OCI-LY7 (cell line): ENCODE measurements around the gene PRKD2. TPM values are rescaled to one million over a fixed set of nuclear protein-coding genes. Genes with fewer than 3 reads are reported as not detected.

Experiments used
- BruUV-seq: library from RNA; stranded (reverse); fragments of 400-500 nt; replicated peaks from 2 replicates; lab custom pipeline; 2021; lab: Mats Ljungman, UMichigan
- CTCF ChIA-PET: fragments of 300-600 bp; sonication (Branson Sonifier 250); formaldehyde crosslinking; loops from one replicate; lab custom pipeline; 2022; ENCODE audit warnings: antibody characterized with exemption; ENCODE audit not compliant: unreplicated experiment; lab: Charles Lee
- POLR2A ChIA-PET: fragments of 300-600 bp; sonication (Branson Sonifier 250); formaldehyde crosslinking; loops from one replicate; lab custom pipeline; 2022; ENCODE audit warnings: antibody characterized with exemption; lab: Charles Lee
- DNase-seq: peaks from one replicate; pipeline ENCODE4 v3.0.0-alpha.2; 2015; ENCODE audit warnings: low spot score
- H2AFZ ChIP-seq: fragments of 200-600 bp; sonication (generic), shearing (Covaris generic); 2 replicates; pipeline ENCODE4 v1.6.1; 2014; ENCODE audit warnings: mild to moderate bottlenecking, antibody characterized with exemption, low read length, moderate library complexity
- H3K27ac ChIP-seq: fragments of 200-600 bp; sonication (generic); 2 replicates; pipeline ENCODE4 v1.5.1; 2014; ENCODE audit warnings: mixed run types, low read depth, mild to moderate bottlenecking, moderate library complexity, low read length, inconsistent platforms; ENCODE audit not compliant: poor library complexity, severe bottlenecking
- H3K36me3 ChIP-seq: fragments of 200-600 bp; sonication (generic); 2 replicates; pipeline ENCODE4 v1.6.1; 2014; ENCODE audit warnings: mild to moderate bottlenecking, antibody characterized with exemption, low read length, moderate library complexity, mixed read lengths; ENCODE audit not compliant: insufficient read depth
- H3K4me1 ChIP-seq: fragments of 200-600 bp; sonication (generic); 2 replicates; pipeline ENCODE4 v1.5.1; 2014; ENCODE audit warnings: mild to moderate bottlenecking, low read length; ENCODE audit not compliant: insufficient read depth, poor library complexity, severe bottlenecking
- H3K4me2 ChIP-seq: fragments of 200-600 bp; sonication (generic); 2 replicates; pipeline ENCODE4 v1.6.1; 2014; ENCODE audit warnings: mild to moderate bottlenecking, low read length
- H3K4me3 ChIP-seq: fragments of 200-600 bp; sonication (generic); 2 replicates; pipeline ENCODE4 v1.5.1; 2014; ENCODE audit warnings: mild to moderate bottlenecking, low read depth, low read length; ENCODE audit not compliant: poor library complexity, severe bottlenecking
- H3K79me2 ChIP-seq: fragments of 200-600 bp; sonication (generic); 2 replicates; pipeline ENCODE4 v1.6.1; 2016; ENCODE audit warnings: low read depth, mild to moderate bottlenecking, low read length, moderate library complexity, mixed read lengths; ENCODE audit not compliant: insufficient read depth
- H3K9me2 ChIP-seq: fragments of 200-600 bp; sonication (generic); 2 replicates; pipeline ENCODE4 v1.6.1; 2016; ENCODE audit warnings: mild to moderate bottlenecking, low read length, mixed read lengths; ENCODE audit not compliant: insufficient read depth
- H3K9me3 ChIP-seq: fragments of 200-600 bp; sonication (generic); 2 replicates; pipeline ENCODE4 v1.6.1; 2014; ENCODE audit warnings: mild to moderate bottlenecking, mixed run types, low read length, mixed read lengths
- H4K20me1 ChIP-seq: fragments of 200-600 bp; sonication (generic); 2 replicates; pipeline ENCODE4 v1.6.1; 2014; ENCODE audit warnings: mild to moderate bottlenecking, antibody characterized with exemption, low read length, moderate library complexity, mixed read lengths; ENCODE audit not compliant: insufficient read depth
- EZH2phosphoT487 ChIP-seq: fragments of 200-600 bp; sonication (generic); IDR thresholded peaks from 2 replicates; pipeline ENCODE4 v1.6.1; 2018; ENCODE audit warnings: low read depth, borderline replicate concordance, mild to moderate bottlenecking, mixed run types, antibody characterized with exemption, low read length, moderate library complexity, mixed read lengths
- intact Hi-C: fragments of 100-400 bp; cut with micrococcal nuclease; formaldehyde crosslinking; loops from one replicate; pipeline ENCODE4 v1.10.0; 2022; ENCODE audit not compliant: unreplicated experiment
- total RNA-seq, 2 experiments: library from RNA; depleted of rRNA in 1 of 2; stranded (reverse); fragments of >200 nt in 1 of 2; shearing (Covaris generic) in 1 of 2; gene quantifications; 2 replicates each; pipeline ENCODE4 v1.2.3, GENCODE V29; 2014 to 2022
- TF ChIP-seq, protein P1 (sequence below): fragments of 200-600 bp; sonication (generic); conservative IDR thresholded peaks from 2 replicates; pipeline ENCODE4 v1.5.1; 2014; ENCODE audit warnings: mild to moderate bottlenecking, antibody characterized with exemption, low read length, moderate library complexity, mixed read lengths

The PRKD2 gene
- total RNA-seq, 2 experiments from 2014 or later = 30.5 to 89.2 TPM

DNA sequence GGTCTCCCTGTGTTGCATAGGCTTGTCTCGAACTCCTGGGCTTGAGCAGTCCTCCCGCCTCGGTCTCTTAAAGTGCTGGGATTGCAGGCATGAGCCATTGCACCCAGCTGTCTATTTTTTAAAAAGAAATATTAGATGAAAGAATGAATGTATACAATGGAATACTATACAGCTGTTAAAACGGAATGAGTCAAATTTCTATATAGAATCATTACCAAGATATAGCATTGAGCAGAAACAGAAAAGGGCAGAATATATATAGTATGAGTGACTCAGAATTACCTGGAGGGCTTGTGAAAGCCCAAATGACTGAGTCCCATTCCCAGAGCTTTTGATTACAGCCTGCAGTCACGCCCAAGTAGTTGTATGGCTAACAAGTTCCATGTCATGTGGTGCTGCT, 60.4 kb downstream of the PRKD2 start:
- Histone ChIP-seq H3K4me1 (peaks cover 21% of the 10 kb centered on the region), H3K4me3 (no peak overlapping the region), H3K79me2 (no peaks in the 10 kb centered on the region), H2AFZ (no peak overlapping the region), H4K20me1 (0 out of 2 replicates have a peak, but pooled peaks cover under 1% of the 10 kb centered on the region), H3K36me3 (no peaks in the 10 kb centered on the region), H3K9me3 (no peaks in the 10 kb centered on the region), H3K27ac (no peak overlapping the region), H3K4me2 (no peak overlapping the region), H3K9me2 (no peaks in the 10 kb centered on the region)
- intact Hi-C loops = no loop called here
- TF ChIP-seq, protein P1, sequence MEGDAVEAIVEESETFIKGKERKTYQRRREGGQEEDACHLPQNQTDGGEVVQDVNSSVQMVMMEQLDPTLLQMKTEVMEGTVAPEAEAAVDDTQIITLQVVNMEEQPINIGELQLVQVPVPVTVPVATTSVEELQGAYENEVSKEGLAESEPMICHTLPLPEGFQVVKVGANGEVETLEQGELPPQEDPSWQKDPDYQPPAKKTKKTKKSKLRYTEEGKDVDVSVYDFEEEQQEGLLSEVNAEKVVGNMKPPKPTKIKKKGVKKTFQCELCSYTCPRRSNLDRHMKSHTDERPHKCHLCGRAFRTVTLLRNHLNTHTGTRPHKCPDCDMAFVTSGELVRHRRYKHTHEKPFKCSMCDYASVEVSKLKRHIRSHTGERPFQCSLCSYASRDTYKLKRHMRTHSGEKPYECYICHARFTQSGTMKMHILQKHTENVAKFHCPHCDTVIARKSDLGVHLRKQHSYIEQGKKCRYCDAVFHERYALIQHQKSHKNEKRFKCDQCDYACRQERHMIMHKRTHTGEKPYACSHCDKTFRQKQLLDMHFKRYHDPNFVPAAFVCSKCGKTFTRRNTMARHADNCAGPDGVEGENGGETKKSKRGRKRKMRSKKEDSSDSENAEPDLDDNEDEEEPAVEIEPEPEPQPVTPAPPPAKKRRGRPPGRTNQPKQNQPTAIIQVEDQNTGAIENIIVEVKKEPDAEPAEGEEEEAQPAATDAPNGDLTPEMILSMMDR = no peak
- TF ChIP-seq EZH2phosphoT487 = no peak
- ChIA-PET CTCF (no interaction called here), POLR2A (no interaction called here)
- no peak for DNase-seq
- BruUV-seq = no TSS peak

DNA sequence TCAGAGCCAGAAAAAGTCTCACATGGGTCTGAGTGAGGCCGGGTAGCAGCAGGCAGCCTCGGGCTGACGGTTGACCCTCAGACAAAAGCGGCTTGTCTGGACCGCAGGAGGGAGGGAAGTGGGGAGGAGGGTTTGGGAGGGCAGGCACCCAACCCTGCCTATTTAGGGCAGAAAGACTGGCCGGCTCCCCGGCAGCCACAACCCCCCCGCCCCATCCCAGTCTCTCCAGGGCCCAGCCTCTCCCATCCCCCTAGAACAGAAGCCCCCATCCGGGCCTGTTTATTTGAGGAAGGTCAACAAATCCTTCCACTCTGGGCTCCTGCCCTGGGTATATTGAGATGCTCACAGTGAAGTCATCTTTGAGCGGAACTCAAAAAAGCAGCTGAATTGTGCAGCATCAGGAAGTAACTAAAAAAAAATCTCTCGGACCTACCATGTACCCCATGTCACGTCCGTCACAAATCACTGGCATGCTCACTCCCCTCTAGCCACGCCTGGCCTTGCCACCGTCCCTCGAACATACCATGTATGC, 62.2 kb downstream of the PRKD2 start:
- H2AFZ ChIP-seq = no peak overlapping the region
- H3K36me3 ChIP-seq = no peaks in the 10 kb centered on the region
- no TSS peak for BruUV-seq
- DNase-seq = no peak
- ChIA-PET CTCF (no interaction called here), POLR2A (no interaction called here)
- intact Hi-C loops = no loop called here
- H3K9me3 ChIP-seq = no peaks in the 10 kb centered on the region
- TF ChIP-seq EZH2phosphoT487 = no peak
- TF ChIP-seq, protein P1 = no peak
- H3K4me2 ChIP-seq = no peak overlapping the region
- no peaks in the 10 kb centered on the region for H3K79me2 ChIP-seq
- H3K4me1 ChIP-seq = peaks cover 8% of the 10 kb centered on the region
- no peak overlapping the region for H3K4me3 ChIP-seq
- H3K27ac ChIP-seq = no peak overlapping the region
- no peaks in the 10 kb centered on the region for H4K20me1 ChIP-seq
- H3K9me2 ChIP-seq = no peaks in the 10 kb centered on the region

DNA sequence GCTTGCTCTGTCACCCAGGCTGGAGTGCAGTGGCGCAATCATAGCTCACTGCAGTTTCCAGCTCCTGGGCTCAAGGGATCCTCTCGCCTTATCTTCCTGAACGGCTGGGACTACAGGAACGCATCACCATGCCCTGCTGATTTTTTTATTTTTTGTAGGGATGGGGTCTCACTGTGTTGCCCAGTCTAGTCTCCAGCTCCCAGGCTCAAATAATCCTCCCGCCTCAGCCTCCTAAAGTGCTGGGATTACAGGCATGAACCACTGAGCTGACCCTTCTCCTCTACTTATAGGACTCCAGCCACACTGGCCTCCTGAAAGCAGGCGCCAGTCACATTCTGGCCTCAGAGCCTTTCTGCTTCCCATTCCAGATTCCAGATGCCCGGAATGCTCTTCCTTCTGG, 66.5 kb downstream of the PRKD2 start:
- Histone ChIP-seq H3K36me3 (no peaks in the 10 kb centered on the region), H4K20me1 (no peaks in the 10 kb centered on the region), H2AFZ (no peak overlapping the region), H3K9me2 (no peaks in the 10 kb centered on the region), H3K4me1 (no peaks in the 10 kb centered on the region), H3K9me3 (no peaks in the 10 kb centered on the region), H3K27ac (no peak overlapping the region), H3K4me3 (no peak overlapping the region), H3K79me2 (no peaks in the 10 kb centered on the region), H3K4me2 (no peak overlapping the region)
- no peak for DNase-seq
- POLR2A ChIA-PET = no interaction called here
- BruUV-seq = no TSS peak
- TF ChIP-seq, protein P1 = no peak
- CTCF ChIA-PET = no interaction called here
- intact Hi-C loops = no loop called here
